Mesenchymal stem cell (in vitro differentiated cells and primary cell): ENCODE data around the gene HSH2D.

Experiments
- DNase-seq: peaks from one replicate; pipeline ENCODE4 v3.0.0-alpha.2; 2013
- H2AFZ ChIP-seq: one replicate; pipeline ENCODE4 v1.6.1; 2013; ENCODE audit warnings: low read depth, mild to moderate bottlenecking, control low read depth, inconsistent platforms, low read length, moderate library complexity
- H2AK5ac ChIP-seq: 2 replicates; pipeline ENCODE4 v1.6.1; 2013; ENCODE audit warnings: low read length, moderate library complexity, mild to moderate bottlenecking, inconsistent platforms; ENCODE audit not compliant: severe bottlenecking
- H2BK120ac ChIP-seq: one replicate; pipeline ENCODE4 v1.6.1; 2013; ENCODE audit warnings: low read depth, mild to moderate bottlenecking, inconsistent platforms, low read length, moderate library complexity
- H2BK12ac ChIP-seq, 2 experiments: one replicate each; pipeline ENCODE4 v1.6.1; 2013; ENCODE audit warnings: inconsistent platforms in 2 of 2, low read length in 2 of 2, mild to moderate bottlenecking in 2 of 2, moderate library complexity in 2 of 2, control low read depth in 1 of 2
- H2BK15ac ChIP-seq: one replicate; pipeline ENCODE4 v1.6.1; 2013; ENCODE audit warnings: mild to moderate bottlenecking, low read depth, inconsistent platforms; ENCODE audit not compliant: poor library complexity, severe bottlenecking
- H2BK5ac ChIP-seq: 2 replicates; pipeline ENCODE4 v1.6.1; 2013; ENCODE audit warnings: low read depth, mild to moderate bottlenecking, low read length, control low read depth, inconsistent platforms; ENCODE audit not compliant: poor library complexity, severe bottlenecking
- H3K14ac ChIP-seq, 2 experiments: one replicate each; pipeline ENCODE4 v1.6.1; 2013; ENCODE audit warnings: inconsistent platforms in 2 of 2, low read length in 2 of 2, control low read depth in 1 of 2, mild to moderate bottlenecking in 1 of 2, moderate library complexity in 1 of 2
- H3K18ac ChIP-seq, 2 experiments: one replicate each; pipeline ENCODE4 v1.6.1; 2013; ENCODE audit warnings: inconsistent platforms in 2 of 2, low read length in 2 of 2, control low read depth in 1 of 2, low read depth in 1 of 2, mild to moderate bottlenecking in 1 of 2
- H3K23ac ChIP-seq, 2 experiments: one replicate each; pipeline ENCODE4 v1.6.1; 2013; ENCODE audit warnings: inconsistent platforms in 2 of 2, low read length in 2 of 2, mild to moderate bottlenecking in 2 of 2, moderate library complexity in 2 of 2, control low read depth in 1 of 2
- H3K27ac ChIP-seq: 2 replicates; pipeline ENCODE4 v1.5.1; 2013; ENCODE audit warnings: mild to moderate bottlenecking, moderate library complexity, low read length, control low read depth, inconsistent platforms; ENCODE audit not compliant: poor library complexity, severe bottlenecking
- H3K27me3 ChIP-seq, 2 experiments: 2 replicates each; pipeline versions ENCODE4 v1.6.1 to v1.7.0; 2013; ENCODE audit warnings: low read length in 2 of 2, mild to moderate bottlenecking in 2 of 2, moderate library complexity in 2 of 2, control low read depth in 1 of 2, inconsistent platforms in 1 of 2; ENCODE audit not compliant: control insufficient read depth in 1 of 2, insufficient read depth in 1 of 2
- H3K36me3 ChIP-seq, 2 experiments: 2 replicates each; pipeline versions ENCODE4 v1.6.1 to v1.7.0; 2013; ENCODE audit warnings: low read length in 2 of 2, control low read depth in 1 of 2, inconsistent platforms in 1 of 2, low read depth in 1 of 2, mild to moderate bottlenecking in 1 of 2; ENCODE audit not compliant: insufficient read depth in 2 of 2, control insufficient read depth in 1 of 2
- H3K4ac ChIP-seq, 2 experiments: one replicate each; pipeline ENCODE4 v1.6.1; 2013; ENCODE audit warnings: inconsistent platforms in 2 of 2, low read length in 2 of 2, mild to moderate bottlenecking in 2 of 2, moderate library complexity in 2 of 2, control low read depth in 1 of 2, low read depth in 1 of 2
- H3K4me1 ChIP-seq: 2 replicates; pipeline ENCODE4 v1.6.1; 2013; ENCODE audit warnings: low read depth, low read length, control low read depth; ENCODE audit not compliant: control insufficient read depth, insufficient read depth
- H3K4me2 ChIP-seq: 2 replicates; pipeline ENCODE4 v1.6.1; 2013; ENCODE audit warnings: low read length, mild to moderate bottlenecking, inconsistent platforms; ENCODE audit not compliant: poor library complexity, severe bottlenecking
- H3K4me3 ChIP-seq, 2 experiments: 2 replicates each; pipeline versions ENCODE4 v1.5.1 to v1.7.0; 2013; ENCODE audit warnings: low read length in 2 of 2, mild to moderate bottlenecking in 2 of 2, control low read depth in 1 of 2, low read depth in 1 of 2; ENCODE audit not compliant: insufficient read depth in 1 of 2
- H3K79me1 ChIP-seq: replicated peaks from 2 replicates; pipeline ENCODE4 v1.6.1; 2013; ENCODE audit warnings: mild to moderate bottlenecking, control low read depth, low read length, inconsistent platforms; ENCODE audit not compliant: poor library complexity, severe bottlenecking
- H3K9ac ChIP-seq: 2 replicates; pipeline ENCODE4 v1.7.0; 2013; ENCODE audit warnings: mild to moderate bottlenecking, low read length, moderate library complexity
- H3K9me3 ChIP-seq: 2 replicates; pipeline ENCODE4 v1.7.0; 2013; ENCODE audit warnings: mild to moderate bottlenecking, low read length; ENCODE audit not compliant: control insufficient read depth
- H4K8ac ChIP-seq: one replicate; pipeline ENCODE4 v1.6.1; 2013; ENCODE audit warnings: inconsistent platforms, mild to moderate bottlenecking, low read length, moderate library complexity
- H4K91ac ChIP-seq: one replicate; pipeline ENCODE4 v1.6.1; 2013; ENCODE audit warnings: mild to moderate bottlenecking, low read length, inconsistent platforms
- WGBS: methylation state at CpG from one replicate; pipeline ENCODE4 v1.1.7; 2013; ENCODE audit warnings: mixed read lengths; 5-methylcytosine and 5-hydroxymethylcytosine counted together

HSH2D gene

GRCh38 chr19:16141043-16141442 is 2.4 kb upstream of the HSH2D start:
- H3K4me2 ChIP-seq = no peak overlapping the region
- H2BK120ac ChIP-seq = no peak overlapping the region
- no peak overlapping the region for H2AFZ ChIP-seq
- no peaks in the 10 kb centered on the region for H3K36me3 ChIP-seq
- no peak overlapping the region for H4K91ac ChIP-seq
- no peak overlapping the region for H2AK5ac ChIP-seq
- WGBS = 70% methylated on average over 4 of the region's 4 CpGs
- no peaks in the 10 kb centered on the region for H3K9me3 ChIP-seq
- no peak overlapping the region for H3K4me3 ChIP-seq
- no peak for DNase-seq
- no peak overlapping the region for H2BK15ac ChIP-seq
- no peak overlapping the region for H3K27ac ChIP-seq
- H3K79me1 ChIP-seq = no peaks in the 10 kb centered on the region
- no peak overlapping the region for H3K18ac ChIP-seq
- H2BK5ac ChIP-seq = no peak overlapping the region
- H3K14ac ChIP-seq = no peak overlapping the region
- H3K9ac ChIP-seq = no peak overlapping the region
- H3K23ac ChIP-seq = no peak overlapping the region
- peaks cover 3 to 16% of the 10 kb centered on the region in 2 experiments for H3K27me3 ChIP-seq
- no peak overlapping the region for H2BK12ac ChIP-seq
- no peak overlapping the region for H4K8ac ChIP-seq
- peaks cover 2% of the 10 kb centered on the region for H3K4me1 ChIP-seq
- no peak overlapping the region for H3K4ac ChIP-seq

- H2AK5ac ChIP-seq = no peak overlapping the region
- H2AFZ ChIP-seq = no peak overlapping the region
- no peak overlapping the region for H2BK12ac ChIP-seq
- no peak for DNase-seq
- H3K79me1 ChIP-seq = no peaks in the 10 kb centered on the region
- H3K4me1 ChIP-seq = peaks cover 2% of the 10 kb centered on the region
- H3K27ac ChIP-seq = no peak overlapping the region
- no peak overlapping the region for H4K8ac ChIP-seq
- no peak overlapping the region for H3K4me2 ChIP-seq
- H2BK120ac ChIP-seq = no peak overlapping the region
- no peak overlapping the region for H2BK5ac ChIP-seq
- no peak overlapping the region for H2BK15ac ChIP-seq
- peaks cover 3 to 10% of the 10 kb centered on the region in 2 experiments for H3K27me3 ChIP-seq
- H3K14ac ChIP-seq = no peak overlapping the region
- H4K91ac ChIP-seq = no peak overlapping the region
- H3K36me3 ChIP-seq = no peaks in the 10 kb centered on the region
- H3K18ac ChIP-seq = no peak overlapping the region
- H3K9me3 ChIP-seq = no peaks in the 10 kb centered on the region
- H3K9ac ChIP-seq = no peak overlapping the region
- H3K4ac ChIP-seq = no peak overlapping the region
- 85% methylated on average over 9 of the region's 9 CpGs for WGBS
- no peak overlapping the region for H3K23ac ChIP-seq
- H3K4me3 ChIP-seq = no peak overlapping the region
Measured at GRCh38 chr19:16142032-16142580, 1.4 kb upstream of the HSH2D start.

- no peak for DNase-seq
- H3K4me1 ChIP-seq = peaks cover 3% of the 10 kb centered on the region
- no peak overlapping the region for H4K8ac ChIP-seq
- H3K9ac ChIP-seq = no peak overlapping the region
- H2BK5ac ChIP-seq = no peak overlapping the region
- H3K4ac ChIP-seq = no peak overlapping the region
- no peaks in the 10 kb centered on the region for H3K9me3 ChIP-seq
- no peak overlapping the region for H3K14ac ChIP-seq
- no peak overlapping the region for H4K91ac ChIP-seq
- H2AFZ ChIP-seq = no peak overlapping the region
- H3K18ac ChIP-seq = no peak overlapping the region
- no peak overlapping the region for H2BK15ac ChIP-seq
- H2AK5ac ChIP-seq = no peak overlapping the region
- 56% methylated on average over 1 of the region's 1 CpG for WGBS
- H2BK12ac ChIP-seq = no peak overlapping the region
- H3K79me1 ChIP-seq = no peaks in the 10 kb centered on the region
- H3K23ac ChIP-seq = no peak overlapping the region
- H3K4me2 ChIP-seq = no peak overlapping the region
- H2BK120ac ChIP-seq = no peak overlapping the region
- no peaks in the 10 kb centered on the region for H3K36me3 ChIP-seq
- no peak overlapping the region for H3K4me3 ChIP-seq
- H3K27ac ChIP-seq = no peak overlapping the region
- H3K27me3 ChIP-seq = peaks cover 3 to 10% of the 10 kb centered on the region in 2 experiments
Measured at GRCh38 chr19:16144216-16144581, 714 bp downstream of the HSH2D start.

GRCh38 chr19:16146112-16146511 is 2.6 kb downstream of the HSH2D start:
- no peak overlapping the region for H3K4me3 ChIP-seq
- no peak overlapping the region for H3K27ac ChIP-seq
- H2BK120ac ChIP-seq = no peak overlapping the region
- H3K79me1 ChIP-seq = no peaks in the 10 kb centered on the region
- no peaks in the 10 kb centered on the region for H3K9me3 ChIP-seq
- no peak overlapping the region for H4K8ac ChIP-seq
- H2AK5ac ChIP-seq = no peak overlapping the region
- no peak overlapping the region for H3K14ac ChIP-seq
- H3K4me2 ChIP-seq = no peak overlapping the region
- no peak overlapping the region for H3K4ac ChIP-seq
- H2AFZ ChIP-seq = no peak overlapping the region
- no peak overlapping the region for H4K91ac ChIP-seq
- no peak overlapping the region for H2BK15ac ChIP-seq
- no peak overlapping the region for H3K9ac ChIP-seq
- peaks cover 3% of the 10 kb centered on the region for H3K4me1 ChIP-seq
- 87% methylated on average over 5 of the region's 5 CpGs for WGBS
- no peak overlapping the region for H3K18ac ChIP-seq
- no peak overlapping the region for H2BK12ac ChIP-seq
- H2BK5ac ChIP-seq = no peak overlapping the region
- no peak overlapping the region for H3K23ac ChIP-seq
- H3K36me3 ChIP-seq = no peaks in the 10 kb centered on the region
- peaks cover 3 to 10% of the 10 kb centered on the region in 2 experiments for H3K27me3 ChIP-seq
- no peak for DNase-seq
